Measurements from ENCODE around the gene TBL1XR1. TPM values are rescaled to one million over a fixed set of nuclear protein-coding genes. Genes with fewer than 3 reads are reported as not detected.

TBL1XR1 gene
- total RNA-seq, 1 experiment from 2014 or later: 175 TPM

- no peak overlapping the region for H2BK12ac ChIP-seq (ENCODE audit: insufficient read length, low read depth, low read length)
- H4K20me1 ChIP-seq (ENCODE audit: control insufficient read depth, insufficient read depth, insufficient read length): no peaks in the 10 kb centered on the region
- H3K14ac ChIP-seq (ENCODE audit: insufficient read depth, low read length): no peak overlapping the region
- H3K79me1 ChIP-seq (ENCODE audit: insufficient read depth, low read depth, low read length, poor library complexity, severe bottlenecking): no peaks in the 10 kb centered on the region
- no peak overlapping the region for H3K56ac ChIP-seq (ENCODE audit: insufficient read length, low read depth, low read length)
- H4K8ac ChIP-seq (replicated peaks; ENCODE audit: insufficient read length, low read depth, low read length): no peak overlapping the region
- Mint-ChIP-seq H3K4me3 (no peak overlapping the region), H3K27ac (no peak overlapping the region), H3K36me3 (ENCODE audit: insufficient read depth in 1 of 3, low read depth in 3 of 3) (peaks cover 0 to 8% (median 0%) of the 10 kb centered on the region in 3 experiments; a peak in 3 of 7 replicates), H3K9me3 (peaks cover 7 to 13% of the 10 kb centered on the region in 2 experiments; a peak in 4 of 5 replicates), H3K27me3 (ENCODE audit: low read depth) (no peaks in the 10 kb centered on the region; the same call in 1 of the 2 replicates), H3K4me1 (peaks cover under 1 to 1% of the 10 kb centered on the region in 2 experiments)
- H2BK5ac ChIP-seq (ENCODE audit: insufficient read length, low read length): no peak overlapping the region
- no peak overlapping the region for H3K4me2 ChIP-seq (ENCODE audit: insufficient read depth, insufficient read length, low read length)
- H2AK5ac ChIP-seq (ENCODE audit: insufficient read length, low read length): no peak overlapping the region
- no peak overlapping the region for H3K23ac ChIP-seq (ENCODE audit: insufficient read length, low read depth, low read length)
- no CpG with 5 or more reads among the region's 6 CpGs for WGBS (ENCODE audit: extremely low coverage, insufficient read length, low lambda C conversion rate)
- no peak for TF ChIP-seq CTCF (conservative IDR thresholded peaks at IDR 0.05)
- no peaks in the 10 kb centered on the region for H3K4me1 ChIP-seq (ENCODE audit: insufficient read depth, low read length)
- H3T11ph ChIP-seq (ENCODE audit: low read length): no peak overlapping the region
- no peak overlapping the region for H4K5ac ChIP-seq (ENCODE audit: insufficient read length, low read depth, low read length)
- H3K79me2 ChIP-seq (ENCODE audit: insufficient read depth, low read length): no peaks in the 10 kb centered on the region
- no peak overlapping the region for H2BK120ac ChIP-seq (ENCODE audit: low read depth, low read length, poor library complexity, severe bottlenecking)
- H3K9ac ChIP-seq (ENCODE audit: extremely low read depth, insufficient read length, low read length): no peak overlapping the region
- no peak overlapping the region for H2BK20ac ChIP-seq (ENCODE audit: low read depth, low read length, poor library complexity, severe bottlenecking)
- H2BK15ac ChIP-seq (ENCODE audit: low read depth, low read length): no peak overlapping the region
- no peak overlapping the region for H3K18ac ChIP-seq (ENCODE audit: insufficient read length, low read depth, low read length)
- H4K91ac ChIP-seq (ENCODE audit: insufficient read length, low read depth, low read length): no peak overlapping the region
- no peak overlapping the region for H2AFZ ChIP-seq (ENCODE audit: low read length)
- no peak overlapping the region for H3K27ac ChIP-seq (ENCODE audit: insufficient read length, low read depth, low read length)
- H3K23me2 ChIP-seq (ENCODE audit: insufficient read length, low read depth, low read length, poor library complexity, severe bottlenecking): no peaks in the 10 kb centered on the region
- no peaks in the 10 kb centered on the region for H3K9me3 ChIP-seq (ENCODE audit: control insufficient read depth, low read depth, low read length)
- no peak for DNase-seq
- H3K27me3 ChIP-seq (ENCODE audit: insufficient read depth, low read length): no peaks in the 10 kb centered on the region
- H3K4ac ChIP-seq (ENCODE audit: low read depth, low read length): no peak overlapping the region
These were observed 10.9 kb upstream of the TBL1XR1 start for GRCh38 chr3:177208223-177208622.

Data from H9 (cell line).